HT1080 (cell line): Measurements from ENCODE around the gene COMMD1. TPM values are rescaled to one million over a fixed set of nuclear protein-coding genes. Genes with fewer than 3 reads are reported as not detected.
"Not testable (repeated sequence)": the region's sequence is repeated elsewhere in the genome, so short reads cannot be mapped to it uniquely, and the experiment has no call there.

Source experiments
- DNase-seq: peaks from one replicate; pipeline ENCODE4 v3.0.0-alpha.2; 2015; ENCODE audit warnings: low read depth
- total RNA-seq: library from RNA; depleted of rRNA; stranded (reverse); fragments of >200 nt; shearing (Covaris generic); gene quantifications from 2 replicates; pipeline ENCODE4 v1.2.3, GENCODE V29; 2014

Gene COMMD1
- total RNA-seq, 1 experiment from 2014 or later, result 20.9 TPM

GRCh38 chr2:62136956-62137830, 231.7 kb downstream of the COMMD1 start:
- DNase-seq, result no peak

GRCh38 chr2:62140426-62141141, 235.1 kb downstream of the COMMD1 start:
- DNase-seq, result no peak

GRCh38 chr2:62141142-62141740, 235.8 kb downstream of the COMMD1 start:
- DNase-seq, result no peak

- DNase-seq, result no peak
These were observed 236.6 kb downstream of the COMMD1 start for GRCh38 chr2:62142054-62142453.

GRCh38 chr2:62143696-62144095, 238.2 kb downstream of the COMMD1 start:
- no peak for DNase-seq

GRCh38 chr2:62144689-62145477, 239.4 kb downstream of the COMMD1 start:
- no peak for DNase-seq

- no peak for DNase-seq
These were observed 240.1 kb downstream of the COMMD1 start for GRCh38 chr2:62145478-62146100.

- DNase-seq, result not testable (repeated sequence)
These were observed 241.3 kb downstream of the COMMD1 start for GRCh38 chr2:62146790-62147189.

GRCh38 chr2:62147610-62148301, 242.3 kb downstream of the COMMD1 start:
- peak; percentile 56 for DNase-seq

GRCh38 chr2:62149708-62150107, 244.2 kb downstream of the COMMD1 start:
- DNase-seq, result peak; percentile 84

- no peak for DNase-seq
These were observed 245.3 kb downstream of the COMMD1 start for GRCh38 chr2:62150597-62151305.

GRCh38 chr2:62151306-62151638, 245.8 kb downstream of the COMMD1 start:
- DNase-seq, result no peak

- DNase-seq, result peak; percentile 64
These were observed 246.5 kb downstream of the COMMD1 start for GRCh38 chr2:62152000-62152399.

- no peak for DNase-seq
These were observed 251.5 kb downstream of the COMMD1 start for GRCh38 chr2:62156861-62157496.

- DNase-seq, result no peak
These were observed 253.1 kb downstream of the COMMD1 start for GRCh38 chr2:62158444-62159121.

- DNase-seq, result not testable (repeated sequence)
These were observed 255.2 kb downstream of the COMMD1 start for GRCh38 chr2:62160691-62161090.

GRCh38 chr2:62163106-62163831, 257.8 kb downstream of the COMMD1 start:
- DNase-seq, result no peak

- no peak for DNase-seq
These were observed 258.4 kb downstream of the COMMD1 start for GRCh38 chr2:62163834-62164233.
